T-helper 17 cell (primary cell): ENCODE results near the gene PRR13. TPM values are rescaled to one million over a fixed set of nuclear protein-coding genes. Genes with fewer than 3 reads are reported as not detected.

Source experiments
- total RNA-seq, 4 donors: library from RNA in 2 of 4; stranded (reverse) in 2 of 4; gene quantifications; one replicate each; pipeline ENCODE4 v1.2.3 and lab custom pipeline; 2022 to 2026

The PRR13 gene
- total RNA-seq, 2 donors from 2014 or later: 168 to 188 TPM

Other genes with a start within 250 kb of the PRR13 start
- 100 to 1,000 TPM; 306 to 367 TPM for gene ITGB7, start 234.5 kb upstream of the PRR13 start, total RNA-seq
- gene RARG, start 209.5 kb upstream of the PRR13 start, total RNA-seq: 10 to 100 TPM; 57.6 to 57.8 TPM
- under 1 TPM; 0.30 to 0.83 TPM for gene ESPL1, start 173.4 kb upstream of the PRR13 start, total RNA-seq
- gene PFDN5, start 146.2 kb upstream of the PRR13 start, total RNA-seq: 100 to 1,000 TPM; 566 to 600 TPM
- 10 to 100 TPM; 30.6 to 32.5 TPM for gene MYG1, start 142.0 kb upstream of the PRR13 start, total RNA-seq
- 10 to 100 TPM; 31.2 to 31.8 TPM for gene AAAS, start 120.1 kb upstream of the PRR13 start, total RNA-seq
- gene SP7, start 105.4 kb upstream of the PRR13 start, total RNA-seq: not detected
- 10 to 100 TPM; 69.6 to 75.1 TPM for gene SP1, start 61.6 kb upstream of the PRR13 start, total RNA-seq
- not detected for gene AMHR2, start 17.9 kb upstream of the PRR13 start, total RNA-seq
- gene PCBP2, start 10.4 kb downstream of the PRR13 start, total RNA-seq: 1,000 to 10,000 TPM; 1,028 to 1,089 TPM
- gene MAP3K12, start 57.7 kb downstream of the PRR13 start, total RNA-seq: 10 to 100 TPM; 25.5 to 28.6 TPM
- gene TARBP2, start 59.5 kb downstream of the PRR13 start, total RNA-seq: 10 to 100 TPM; 28.4 to 29.3 TPM
- gene NPFF, start 65.8 kb downstream of the PRR13 start, total RNA-seq: not detected
- 10 to 100 TPM; 22.7 to 25.3 TPM for gene ATF7, start 184.6 kb downstream of the PRR13 start, total RNA-seq
- 100 to 1,000 TPM; 211 to 232 TPM for gene ATP5MC2, start 234.3 kb downstream of the PRR13 start, total RNA-seq